ENCODE measurements around the gene NFIB.

GRCh38 chr9:14270358-14271092, 43.4 kb downstream of the NFIB start:
- no peak for TF ChIP-seq CTCF (conservative IDR thresholded peaks at IDR 0.05; ENCODE audit: low read length)
- TF ChIP-seq EZH2phosphoT487 (IDR thresholded peaks at IDR 0.05; ENCODE audit: borderline replicate concordance, low read depth, low read length): no peak
